ENCODE data around the gene EML5. TPM values are rescaled to one million over a fixed set of nuclear protein-coding genes. Genes with fewer than 3 reads are reported as not detected.
A peak's percentile ranks its signal among the peaks of the same experiment; 100 is the strongest.

The EML5 gene
- total RNA-seq: under 1 TPM; 0.41 to 0.71 TPM

GRCh38 chr14:88792473-88793258, at the start of gene EML5:
Gene EML5 (minus strand): TSS chr14:88792953. CDS start chr14:88792503, 450 bp downstream.
- ATAC-seq (ENCODE audit: insufficient number of reproducible peaks, low FRiP score, low read depth): peak; percentile 75
- DNase-seq (ENCODE audit: low spot score): peak; percentile 25
- Histone ChIP-seq H3K27ac (peak within 1 kb of the TSS in 1 of 2 donors; percentile 50), H3K4me3 (peak within 1 kb of the TSS; percentile 91), H3K36me3 (no peaks in the 10 kb centered on the region), H3K9me3 (no peaks in the 10 kb centered on the region), H3K4me1 (ENCODE audit: control insufficient read depth in 1 of 2, low read depth in 2 of 2) (peaks cover 10 to 14% of the 10 kb centered on the region in 2 donors), H3K27me3 (replicated peaks; ENCODE audit: insufficient read depth) (no peaks in the 10 kb centered on the region)
- no peak for TF ChIP-seq CTCF (IDR thresholded peaks at IDR 0.05)

DNA sequence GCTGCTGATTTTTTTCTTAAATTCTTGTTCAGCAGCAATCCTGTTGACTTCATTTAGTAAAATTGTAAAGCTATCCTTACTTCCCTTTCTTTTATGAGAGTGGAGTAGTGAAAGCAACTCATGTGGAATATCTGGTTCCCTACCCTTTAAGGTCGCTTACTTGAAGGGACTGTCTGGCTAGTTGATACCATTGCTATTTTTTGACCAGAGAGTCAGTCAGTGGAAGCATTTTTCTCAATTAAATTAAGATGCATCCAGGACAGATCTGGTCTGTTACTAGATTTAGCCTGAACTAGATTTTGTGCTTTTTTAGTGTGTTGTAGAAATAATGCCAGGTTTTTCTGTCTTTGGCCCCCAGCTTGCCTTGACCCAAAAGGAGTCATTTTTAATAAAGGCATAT, 49.7 kb upstream of the EML5 start:
- ATAC-seq (ENCODE audit: insufficient number of reproducible peaks, low FRiP score, low read depth) (no peak), DNase-seq (ENCODE audit: low spot score) (no peak)
- Histone ChIP-seq H3K27me3 (replicated peaks; ENCODE audit: insufficient read depth) (no peaks in the 10 kb centered on the region), H3K27ac (no peak overlapping the region), H3K4me1 (ENCODE audit: control insufficient read depth in 1 of 2, low read depth in 2 of 2) (no peaks in the 10 kb centered on the region), H3K36me3 (no peaks in the 10 kb centered on the region), H3K4me3 (no peak overlapping the region), H3K9me3 (no peaks in the 10 kb centered on the region)
- TF ChIP-seq CTCF (IDR thresholded peaks at IDR 0.05): no peak

DNA sequence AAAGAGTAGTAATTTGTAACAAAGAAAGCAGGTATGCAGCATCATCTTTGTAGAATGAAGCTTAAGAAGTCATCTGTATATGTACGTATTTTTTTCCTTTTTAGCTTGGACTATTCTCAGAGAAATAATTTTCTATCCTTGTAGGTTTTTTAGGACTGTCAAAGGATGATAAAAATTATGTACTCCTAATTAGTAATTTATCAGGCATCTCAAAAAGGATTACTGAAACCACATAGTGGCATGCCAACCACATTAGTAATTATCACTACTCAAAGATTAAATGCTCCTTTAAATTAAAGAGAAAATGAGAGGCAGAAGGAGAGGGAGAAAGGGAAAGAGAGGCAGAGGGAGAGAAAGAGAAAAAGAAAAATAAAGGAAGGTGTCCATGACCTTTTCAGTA, 49.0 kb upstream of the EML5 start:
- DNase-seq (ENCODE audit: low spot score): no peak
- no peak overlapping the region for H3K27ac ChIP-seq
- ATAC-seq (ENCODE audit: insufficient number of reproducible peaks, low FRiP score, low read depth): no peak
- no peak overlapping the region for H3K4me3 ChIP-seq
- no peaks in the 10 kb centered on the region for H3K4me1 ChIP-seq (ENCODE audit: control insufficient read depth in 1 of 2, low read depth in 2 of 2)
- no peak for TF ChIP-seq CTCF (IDR thresholded peaks at IDR 0.05)
- H3K36me3 ChIP-seq: no peaks in the 10 kb centered on the region
- H3K9me3 ChIP-seq: no peaks in the 10 kb centered on the region
- no peaks in the 10 kb centered on the region for H3K27me3 ChIP-seq (replicated peaks; ENCODE audit: insufficient read depth)

DNA sequence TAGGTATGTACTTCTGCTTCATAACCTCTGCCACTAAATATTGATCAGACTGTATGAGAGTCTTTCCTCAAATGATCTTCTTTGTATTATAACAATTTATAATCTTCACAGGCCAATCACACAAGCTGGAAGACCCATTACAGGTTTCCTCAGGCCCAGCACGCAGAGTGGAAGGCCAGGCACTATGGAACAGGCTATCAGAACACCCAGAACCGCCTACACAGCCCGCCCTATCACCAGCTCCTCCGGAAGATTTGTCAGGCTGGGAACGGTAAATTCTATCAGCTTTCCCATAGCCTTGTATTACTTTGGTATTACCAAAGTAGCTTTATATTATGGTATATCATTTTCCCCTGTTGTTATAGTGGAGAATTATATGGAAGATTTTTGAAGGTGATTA, 48.2 kb upstream of the EML5 start:
- ATAC-seq (ENCODE audit: insufficient number of reproducible peaks, low FRiP score, low read depth) (no peak), DNase-seq (ENCODE audit: low spot score) (no peak)
- no peaks in the 10 kb centered on the region for H3K27me3 ChIP-seq (replicated peaks; ENCODE audit: insufficient read depth)
- peaks cover 3 to 5% of the 10 kb centered on the region in 2 donors for H3K4me1 ChIP-seq (ENCODE audit: control insufficient read depth in 1 of 2, low read depth in 2 of 2)
- H3K36me3 ChIP-seq: no peaks in the 10 kb centered on the region
- no peak overlapping the region for H3K4me3 ChIP-seq
- H3K27ac ChIP-seq: no peak overlapping the region
- TF ChIP-seq CTCF (IDR thresholded peaks at IDR 0.05): no peak
- no peaks in the 10 kb centered on the region for H3K9me3 ChIP-seq

DNA sequence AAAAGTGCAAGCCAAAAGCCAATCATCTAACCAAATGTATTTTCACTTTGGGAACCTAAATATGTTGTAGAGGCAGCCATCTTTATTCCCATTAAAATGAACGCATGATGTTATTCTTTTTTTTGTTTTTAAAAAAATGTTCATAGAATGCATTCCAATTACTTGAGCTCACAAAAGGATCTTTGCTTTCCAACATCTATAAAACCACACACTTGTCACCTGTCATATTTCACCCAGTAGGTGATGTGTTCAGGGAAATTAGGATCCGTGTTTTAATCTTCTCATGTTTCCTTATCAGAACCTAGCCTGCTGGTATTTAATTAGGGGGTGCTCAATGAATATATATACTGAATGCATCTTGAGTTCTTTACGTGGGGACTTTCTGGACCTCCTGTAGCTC, 45.3 kb upstream of the EML5 start:
- Histone ChIP-seq H3K4me1 (ENCODE audit: control insufficient read depth in 1 of 2, low read depth in 2 of 2) (peaks cover 21 to 30% of the 10 kb centered on the region in 2 donors), H3K36me3 (no peaks in the 10 kb centered on the region), H3K27me3 (replicated peaks; ENCODE audit: insufficient read depth) (no peaks in the 10 kb centered on the region), H3K27ac (no peak overlapping the region), H3K9me3 (no peaks in the 10 kb centered on the region), H3K4me3 (no peak overlapping the region)
- no peak for ATAC-seq (ENCODE audit: insufficient number of reproducible peaks, low FRiP score, low read depth)
- DNase-seq (ENCODE audit: low spot score): no peak
- no peak for TF ChIP-seq CTCF (IDR thresholded peaks at IDR 0.05)

Measured in thoracic aorta (tissue), 2 donors.